GM19372 (cell line): ENCODE measurements around the gene EMD.
"Not testable (repeated sequence)": the region's sequence is repeated elsewhere in the genome, so short reads cannot be mapped to it uniquely, and the experiment has no call there.

ENCODE experiments used
- ATAC-seq: cut with Tn5 transposase; IDR thresholded peaks from one replicate; pipeline ENCODE4 v1.9.1; 2021; ENCODE audit warnings: mild to moderate bottlenecking, low read depth, moderate library complexity; ENCODE audit not compliant: unreplicated experiment

The EMD gene

GRCh38 chrX:154378799-154379568 lies at the start of gene EMD:
TSS of gene EMD (plus strand) at chrX:154379295. CDS start at chrX:154379485, 190 bp downstream.
- ATAC-seq = peak; percentile 81

GRCh38 chrX:154332561-154332960 lies 46.5 kb upstream of the EMD start:
- ATAC-seq = no peak

GRCh38 chrX:154333116-154333515 lies 46.0 kb upstream of the EMD start:
- ATAC-seq = no peak

- no peak for ATAC-seq
Measured at GRCh38 chrX:154333837-154334271, 45.2 kb upstream of the EMD start.

GRCh38 chrX:154334496-154334895 lies 44.6 kb upstream of the EMD start:
- no peak for ATAC-seq

- ATAC-seq = peak; percentile 62
Measured at GRCh38 chrX:154341399-154342298, 37.4 kb upstream of the EMD start.

- not testable (repeated sequence) for ATAC-seq
Measured at GRCh38 chrX:154343063-154343462, 36.0 kb upstream of the EMD start.

GRCh38 chrX:154343620-154344019 lies 35.5 kb upstream of the EMD start:
- ATAC-seq = not testable (repeated sequence)

- no peak for ATAC-seq
Measured at GRCh38 chrX:154348114-154348531, 31.0 kb upstream of the EMD start.

GRCh38 chrX:154348646-154349358 lies 30.3 kb upstream of the EMD start:
- no peak for ATAC-seq

- ATAC-seq = no peak
Measured at GRCh38 chrX:154349359-154349935, 29.6 kb upstream of the EMD start.

- no peak for ATAC-seq
Measured at GRCh38 chrX:154349979-154350378, 29.1 kb upstream of the EMD start.

GRCh38 chrX:154350429-154351182 lies 28.5 kb upstream of the EMD start:
- ATAC-seq = no peak

GRCh38 chrX:154351183-154352011 lies 27.7 kb upstream of the EMD start:
- no peak for ATAC-seq

GRCh38 chrX:154352012-154352401 lies 27.1 kb upstream of the EMD start:
- no peak for ATAC-seq

GRCh38 chrX:154352466-154352865 lies 26.6 kb upstream of the EMD start:
- ATAC-seq = no peak

GRCh38 chrX:154353172-154353843 lies 25.8 kb upstream of the EMD start:
- ATAC-seq = no peak

- ATAC-seq = no peak
Measured at GRCh38 chrX:154354013-154354412, 25.1 kb upstream of the EMD start.
